Neural crest cell (in vitro differentiated cells): ENCODE measurements around the gene MYO3A. TPM values are rescaled to one million over a fixed set of nuclear protein-coding genes. Genes with fewer than 3 reads are reported as not detected.

Experiments
- DNase-seq: peaks from one replicate; pipeline ENCODE4 v3.0.0; 2021; ENCODE audit warnings: low read depth, mixed read lengths, low spot score
- H3K27ac Mint-ChIP-seq: one replicate; pipeline ENCODE4 v1.8.0; 2021; ENCODE audit warnings: mild to moderate bottlenecking, mixed read lengths; ENCODE audit not compliant: unreplicated experiment
- H3K27me3 Mint-ChIP-seq: 2 replicates; pipeline ENCODE4 v1.8.0; 2021; ENCODE audit warnings: low read depth, mild to moderate bottlenecking, mixed read lengths
- H3K36me3 Mint-ChIP-seq: 2 replicates; pipeline ENCODE4 v1.8.0; 2021; ENCODE audit warnings: low read depth, mild to moderate bottlenecking, mixed read lengths
- H3K4me1 Mint-ChIP-seq: 2 replicates; pipeline ENCODE4 v1.8.0; 2021; ENCODE audit warnings: mixed read lengths
- H3K4me3 Mint-ChIP-seq: one replicate; pipeline ENCODE4 v1.8.0; 2021; ENCODE audit warnings: mild to moderate bottlenecking, mixed read lengths
- H3K9me3 Mint-ChIP-seq: 2 replicates; pipeline ENCODE4 v1.8.0; 2021; ENCODE audit warnings: mixed read lengths
- CTCF ChIP-seq: fragments of 200-600 bp; sonication (generic); conservative IDR thresholded peaks from 2 replicates; pipeline ENCODE4 v1.5.0; 2021; ENCODE audit warnings: antibody characterized with exemption, mild to moderate bottlenecking
- total RNA-seq: library from RNA; stranded (reverse); gene quantifications from 2 replicates; pipeline ENCODE4 v1.2.1, GENCODE V29; 2021

MYO3A gene
- total RNA-seq, 1 donor from 2014 or later: 1.4 TPM

GRCh38 chr10:25914776-25915175 is 19.3 kb upstream of the MYO3A start:
- H3K9me3 Mint-ChIP-seq: peaks cover 13% of the 10 kb centered on the region
- H3K27ac Mint-ChIP-seq: no peak overlapping the region
- no peak for TF ChIP-seq CTCF
- no peak for DNase-seq
- peaks cover 6% of the 10 kb centered on the region for H3K4me1 Mint-ChIP-seq
- H3K36me3 Mint-ChIP-seq: peaks cover 7% of the 10 kb centered on the region
- H3K4me3 Mint-ChIP-seq: no peak overlapping the region
- H3K27me3 Mint-ChIP-seq: no peaks in the 10 kb centered on the region

- DNase-seq: peak; percentile 26
- Mint-ChIP-seq H3K27me3 (peaks cover 74% of the 10 kb centered on the region), H3K4me1 (peaks cover 9% of the 10 kb centered on the region), H3K36me3 (no peaks in the 10 kb centered on the region), H3K9me3 (no peaks in the 10 kb centered on the region), H3K4me3 (peak overlapping the region; percentile 89), H3K27ac (peak overlapping the region; percentile 67)
- peak; percentile 67 for TF ChIP-seq CTCF
These were observed 651 bp downstream of the MYO3A start for GRCh38 chr10:25934621-25935139.

GRCh38 chr10:25938405-25938804 is 4.4 kb downstream of the MYO3A start:
- H3K36me3 Mint-ChIP-seq: no peaks in the 10 kb centered on the region
- H3K4me3 Mint-ChIP-seq: no peak overlapping the region
- no peak for DNase-seq
- TF ChIP-seq CTCF: no peak
- no peaks in the 10 kb centered on the region for H3K9me3 Mint-ChIP-seq
- peaks cover 79% of the 10 kb centered on the region for H3K27me3 Mint-ChIP-seq
- H3K27ac Mint-ChIP-seq: no peak overlapping the region
- H3K4me1 Mint-ChIP-seq: peaks cover 9% of the 10 kb centered on the region

- Mint-ChIP-seq H3K4me3 (no peak overlapping the region), H3K9me3 (peaks cover 14% of the 10 kb centered on the region), H3K4me1 (no peaks in the 10 kb centered on the region), H3K27ac (no peak overlapping the region), H3K27me3 (peaks cover 45% of the 10 kb centered on the region), H3K36me3 (peaks cover 2% of the 10 kb centered on the region)
- no peak for DNase-seq
- TF ChIP-seq CTCF: no peak
These were observed 10.7 kb downstream of the MYO3A start for GRCh38 chr10:25944771-25945170.

- Mint-ChIP-seq H3K4me1 (no peaks in the 10 kb centered on the region), H3K9me3 (peaks cover 5% of the 10 kb centered on the region), H3K36me3 (peaks cover 2% of the 10 kb centered on the region), H3K27ac (no peak overlapping the region), H3K27me3 (no peaks in the 10 kb centered on the region), H3K4me3 (no peak overlapping the region)
- no peak for TF ChIP-seq CTCF
- no peak for DNase-seq
These were observed 18.8 kb downstream of the MYO3A start for GRCh38 chr10:25952857-25953256.

GRCh38 chr10:25954851-25955250 is 20.8 kb downstream of the MYO3A start:
- no peak for DNase-seq
- Mint-ChIP-seq H3K4me1 (no peaks in the 10 kb centered on the region), H3K4me3 (no peak overlapping the region), H3K9me3 (peaks cover 3% of the 10 kb centered on the region), H3K27ac (no peak overlapping the region), H3K36me3 (peaks cover 4% of the 10 kb centered on the region), H3K27me3 (peaks cover 3% of the 10 kb centered on the region)
- no peak for TF ChIP-seq CTCF
